HG03064 (cell line): ENCODE data around the gene CLDN6.
A peak's percentile ranks its signal among the peaks of the same experiment; 100 is the strongest.

ENCODE experiments used
- ATAC-seq: cut with Tn5 transposase; IDR thresholded peaks from one replicate; pipeline ENCODE4 v1.9.1; 2021; ENCODE audit warnings: low read depth; ENCODE audit not compliant: unreplicated experiment

Gene CLDN6

DNA sequence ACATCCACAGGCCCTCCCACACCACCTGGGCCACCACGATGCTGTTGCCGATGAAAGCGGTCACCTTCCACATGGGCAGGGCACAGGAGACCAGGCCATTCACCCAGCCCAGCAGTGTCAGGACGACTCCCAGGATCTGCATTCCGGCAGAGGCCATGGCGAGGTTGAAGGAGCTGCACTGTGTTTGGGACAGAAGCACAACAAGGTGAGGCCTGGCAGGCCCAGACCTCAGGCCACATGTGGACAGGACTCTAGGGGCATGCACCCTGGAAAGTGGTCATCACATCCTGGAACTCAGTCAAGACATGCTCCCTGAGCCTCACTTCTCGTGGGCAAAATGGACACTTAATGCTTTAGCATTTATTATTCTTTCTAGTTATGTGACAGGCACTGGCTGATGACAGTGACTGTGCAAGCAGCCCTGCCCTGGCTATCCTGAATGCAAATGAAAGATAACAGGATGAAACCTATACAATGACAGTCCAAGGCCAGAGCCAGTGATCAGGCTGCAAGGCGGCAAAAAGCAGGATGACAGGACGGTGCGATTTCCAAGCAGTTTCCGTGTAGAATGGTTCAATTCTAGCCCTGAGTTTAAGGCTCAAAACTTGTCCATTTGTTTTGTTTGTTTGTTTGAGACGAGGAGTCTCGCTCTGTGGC, 2.0 kb downstream of the CLDN6 start:
- ATAC-seq: no peak

DNA sequence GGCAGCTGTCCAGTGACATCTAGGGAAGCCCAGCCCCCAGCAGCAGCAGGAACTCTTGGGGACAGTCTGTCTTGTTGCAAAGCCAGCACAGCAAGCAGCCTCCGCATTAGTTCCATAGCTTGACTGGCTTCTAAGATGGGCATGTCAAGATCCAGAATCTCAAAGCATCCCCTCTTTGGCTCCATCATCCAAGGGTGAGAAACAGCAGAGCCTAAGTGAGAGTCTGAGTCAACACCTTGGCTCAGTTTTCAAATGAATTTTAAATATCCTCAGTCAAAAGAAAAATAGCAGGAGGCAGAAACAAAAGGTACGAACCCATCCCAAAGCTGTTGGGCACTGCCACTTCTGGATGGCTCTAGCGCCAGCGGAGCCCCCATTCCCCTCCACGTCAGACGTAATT, 3.0 kb downstream of the CLDN6 start:
- no peak for ATAC-seq

DNA sequence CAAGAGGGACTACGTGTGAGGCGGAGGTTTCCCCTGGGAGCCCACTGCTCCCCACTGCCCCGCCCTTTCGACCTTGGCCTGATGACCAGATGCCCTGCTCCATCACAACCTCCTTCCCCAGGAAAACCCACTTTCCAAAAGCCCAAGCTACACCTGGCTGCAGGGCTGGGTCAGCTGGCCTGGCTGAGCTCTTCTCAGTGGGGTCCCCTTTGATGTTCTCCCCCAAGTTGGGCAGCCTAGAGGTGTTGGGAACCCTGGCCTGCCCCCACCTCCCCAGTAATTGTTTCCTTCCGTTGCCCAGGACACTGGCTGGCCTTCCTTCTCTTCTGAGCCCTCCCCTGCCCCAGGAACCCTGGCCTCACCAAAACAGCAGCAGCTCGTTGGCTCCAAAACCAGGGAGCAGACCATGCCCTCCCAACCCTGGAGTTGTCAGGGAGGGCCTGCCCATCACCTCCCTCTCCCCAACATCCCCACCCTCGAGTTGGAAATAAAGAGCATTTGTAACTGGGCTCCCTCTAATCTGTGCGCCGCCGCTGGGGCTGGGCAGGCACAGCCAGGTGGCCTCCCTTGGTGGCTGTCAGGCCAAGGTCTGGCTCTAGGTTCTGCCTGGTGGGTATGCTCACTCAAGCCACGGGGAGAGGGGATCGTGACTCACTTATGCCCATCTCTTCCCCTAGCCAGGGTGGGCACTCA, 3.8 kb downstream of the CLDN6 start:
- ATAC-seq: no peak

GRCh38 chr16:3013491-3013951, 4.5 kb downstream of the CLDN6 start:
- no peak for ATAC-seq

DNA sequence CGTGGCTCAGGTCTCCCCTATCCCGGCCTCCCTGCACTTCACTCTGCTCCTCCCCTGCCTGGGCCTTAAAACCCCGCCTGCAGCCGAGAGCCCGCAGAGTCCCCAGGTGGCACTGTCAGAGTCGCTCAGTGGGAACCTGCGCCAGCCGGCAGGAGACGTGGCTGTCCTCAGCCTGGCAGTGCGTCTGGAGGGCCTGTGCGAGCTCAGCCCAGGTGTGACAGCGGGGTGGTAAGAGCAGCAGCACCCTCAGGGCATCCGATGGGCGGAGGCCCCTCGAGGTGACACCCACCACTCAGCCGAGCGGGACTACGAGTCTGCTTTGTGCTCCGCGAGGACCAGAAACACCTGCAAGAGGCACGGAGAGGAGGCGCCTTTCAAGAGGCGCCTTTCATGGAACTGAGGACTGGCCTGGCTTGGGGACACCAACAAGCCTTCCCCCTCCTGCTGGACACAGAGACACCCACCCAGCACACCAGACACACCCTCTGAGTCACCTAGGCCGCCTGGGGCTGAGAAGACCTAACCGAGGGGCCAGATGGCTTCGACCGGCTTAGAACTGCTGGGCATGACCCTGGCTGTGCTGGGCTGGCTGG, 5.1 kb downstream of the CLDN6 start, which contains the start of gene CLDN9:
CLDN9 (plus strand) TSS at position 96 of the 593 bp plus-strand sequence; CDS start at position 536, 440 bp downstream.
- no peak for ATAC-seq

- no peak for ATAC-seq
Observed at GRCh38 chr16:3012246-3012645, 5.7 kb downstream of the CLDN6 start.

DNA sequence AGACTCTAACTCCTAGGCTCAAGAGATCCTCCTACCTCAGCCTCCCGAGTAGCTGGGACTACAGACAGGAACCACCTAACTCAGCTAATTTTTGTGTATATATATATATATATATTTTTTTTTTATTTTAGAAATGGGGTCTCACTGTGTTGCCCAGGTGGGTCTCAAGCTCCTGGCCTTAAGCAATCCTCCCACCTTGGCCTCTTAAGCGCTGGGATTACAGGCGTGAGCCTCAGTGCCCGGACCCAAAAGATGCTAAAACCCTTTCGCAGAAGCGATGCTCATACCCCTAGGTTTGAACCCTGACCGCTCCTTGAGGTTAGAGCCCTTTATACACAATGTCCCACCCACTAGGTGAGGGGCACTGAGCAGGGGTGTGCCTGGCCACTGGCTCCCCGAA, 7.5 kb downstream of the CLDN6 start:
- ATAC-seq: no peak

DNA sequence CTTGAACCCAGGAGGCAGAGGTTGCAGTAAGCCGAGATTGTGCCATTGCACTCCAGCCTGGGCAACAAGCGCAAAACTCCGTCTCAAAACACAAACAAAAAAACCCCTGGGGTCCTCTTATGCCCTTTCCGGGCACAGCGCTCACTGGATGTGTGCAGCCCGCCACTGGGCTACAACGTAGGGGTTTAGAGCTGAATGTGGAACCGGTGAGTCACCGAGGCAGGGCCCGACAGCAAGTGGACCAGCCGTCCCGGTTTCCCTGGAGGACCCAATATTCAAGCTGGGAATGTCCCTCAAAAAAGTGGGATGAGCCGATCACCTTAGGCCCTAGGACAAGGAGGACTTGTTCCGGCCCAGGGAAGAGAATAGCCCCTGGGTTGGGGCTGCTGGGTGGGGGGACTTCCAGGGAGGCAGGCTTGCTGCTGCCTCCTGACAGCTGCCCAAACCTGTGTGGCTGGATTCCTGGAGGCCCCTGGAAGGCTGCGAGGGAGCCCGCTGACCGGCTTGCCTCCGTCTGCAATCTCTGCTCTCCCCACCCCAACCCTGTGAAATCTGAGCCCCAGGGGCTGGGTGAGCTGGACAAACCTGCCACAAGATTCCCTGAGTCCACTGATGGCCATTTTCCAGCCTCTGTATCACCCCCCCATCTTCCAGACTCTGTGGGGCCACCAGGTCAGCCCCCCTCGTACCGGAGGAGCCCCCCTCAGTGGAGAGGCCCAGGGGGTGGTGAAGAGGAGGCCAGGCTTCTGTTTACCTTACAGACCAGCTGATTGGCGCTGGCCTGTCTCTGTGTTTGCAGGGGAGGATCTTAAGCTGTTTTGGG, 8.2 kb downstream of the CLDN6 start:
- no peak for ATAC-seq

GRCh38 chr16:3008690-3009037, 9.3 kb downstream of the CLDN6 start:
- ATAC-seq: no peak

DNA sequence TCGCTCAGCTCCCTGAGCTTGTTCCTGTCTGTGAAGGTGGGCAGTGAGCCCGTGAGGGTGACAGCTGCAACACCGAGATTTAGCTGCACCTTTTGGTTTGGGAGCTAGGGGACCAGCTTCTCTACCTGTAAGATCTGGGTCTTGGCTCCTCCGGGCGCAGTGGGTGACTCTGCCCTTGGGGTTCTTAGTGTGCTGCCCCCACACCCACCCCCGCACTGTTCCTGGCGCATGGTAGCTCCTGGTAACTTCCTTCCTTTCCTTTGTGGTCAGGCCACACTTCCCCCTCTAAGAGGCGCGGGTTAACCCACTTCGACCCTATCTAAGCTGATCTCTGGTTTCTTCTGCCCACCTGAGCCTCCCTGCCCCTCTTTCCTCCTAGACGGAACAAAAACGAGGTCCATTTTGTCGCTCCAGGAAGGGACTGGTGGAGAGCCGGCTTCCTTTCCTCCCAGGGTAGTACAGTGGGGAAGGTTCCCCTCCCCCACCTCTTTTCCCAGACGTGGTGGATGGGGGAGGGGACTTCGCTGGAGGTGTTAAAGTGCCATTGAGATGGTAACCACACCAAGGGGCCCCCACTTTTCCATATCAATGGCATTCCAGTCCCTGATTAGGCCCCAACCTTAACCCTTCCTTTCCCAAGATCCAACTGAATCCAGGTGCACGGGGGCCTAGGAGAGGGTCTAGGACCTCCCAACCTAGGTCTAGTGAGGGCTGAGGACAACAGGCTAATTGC, 9.9 kb downstream of the CLDN6 start:
- ATAC-seq: no peak

DNA sequence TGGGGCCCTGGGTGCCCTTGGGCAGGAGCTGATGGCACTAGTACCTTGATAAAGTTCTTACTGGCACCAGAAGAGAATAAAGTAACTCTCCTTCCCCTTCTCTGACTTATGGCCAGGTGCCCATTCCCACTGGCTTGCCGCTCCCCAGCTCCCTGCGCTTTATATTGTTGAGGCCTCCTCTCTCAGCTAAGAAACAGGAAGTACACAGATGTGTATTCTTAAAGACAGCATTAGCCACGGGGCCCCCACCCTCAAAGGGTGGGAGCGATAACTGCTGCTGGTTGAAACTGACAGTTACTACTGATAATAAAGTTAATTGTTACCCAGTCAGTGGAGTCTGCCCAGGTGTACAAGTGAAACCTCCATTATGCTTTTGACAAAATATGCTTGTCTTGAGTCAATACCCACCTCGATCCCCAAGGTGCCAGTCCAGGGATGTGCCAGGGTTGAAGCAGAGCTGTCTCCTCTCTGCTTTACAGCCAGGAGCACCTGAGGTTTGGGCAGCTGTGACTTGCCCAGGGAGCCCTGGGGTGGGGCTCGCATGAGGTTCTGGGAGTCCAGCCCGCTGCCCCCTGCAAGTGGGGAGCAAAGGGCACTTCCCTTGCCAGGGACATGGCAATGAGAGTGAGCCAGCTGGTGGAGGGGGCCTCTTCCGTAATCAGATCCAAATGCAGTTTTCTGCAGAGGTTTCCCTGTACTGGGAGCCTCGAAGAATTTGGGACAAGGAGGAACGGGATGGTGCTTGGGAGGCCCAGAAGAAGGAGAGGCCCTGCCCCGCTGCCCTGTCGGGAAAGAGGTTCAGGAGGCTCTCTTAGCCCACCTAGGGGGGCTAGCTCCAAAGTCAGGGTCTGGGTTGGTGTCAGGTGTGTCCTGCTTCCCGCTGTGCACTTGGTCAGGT, 10.7 kb downstream of the CLDN6 start:
- no peak for ATAC-seq

- ATAC-seq: no peak
Observed at GRCh38 chr16:3004781-3005284, 13.2 kb downstream of the CLDN6 start.

- ATAC-seq: no peak
Observed at GRCh38 chr16:3004319-3004718, 13.7 kb downstream of the CLDN6 start.

GRCh38 chr16:3003582-3004270, 14.3 kb downstream of the CLDN6 start:
- ATAC-seq: peak; percentile 93

DNA sequence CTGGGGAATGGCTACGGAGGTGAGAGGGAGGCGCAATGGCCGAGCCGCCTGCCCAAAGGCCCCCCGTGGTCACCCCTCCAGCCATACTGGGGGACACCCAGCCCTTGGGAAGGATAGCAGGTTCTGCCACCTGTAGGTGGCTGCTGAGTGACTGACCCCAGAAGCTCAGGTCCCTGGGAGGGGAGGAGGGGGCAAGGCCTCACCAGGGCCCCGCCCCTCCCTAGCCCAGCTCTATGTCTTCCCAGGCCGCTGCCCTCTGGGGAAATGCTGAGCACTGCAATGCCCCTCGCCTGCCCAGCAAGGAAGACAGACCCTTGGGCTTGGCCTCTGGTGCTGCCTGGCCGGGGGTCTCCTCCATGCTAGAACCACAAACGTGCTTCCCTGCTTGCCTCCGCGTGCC, 16.7 kb downstream of the CLDN6 start:
- no peak for ATAC-seq

DNA sequence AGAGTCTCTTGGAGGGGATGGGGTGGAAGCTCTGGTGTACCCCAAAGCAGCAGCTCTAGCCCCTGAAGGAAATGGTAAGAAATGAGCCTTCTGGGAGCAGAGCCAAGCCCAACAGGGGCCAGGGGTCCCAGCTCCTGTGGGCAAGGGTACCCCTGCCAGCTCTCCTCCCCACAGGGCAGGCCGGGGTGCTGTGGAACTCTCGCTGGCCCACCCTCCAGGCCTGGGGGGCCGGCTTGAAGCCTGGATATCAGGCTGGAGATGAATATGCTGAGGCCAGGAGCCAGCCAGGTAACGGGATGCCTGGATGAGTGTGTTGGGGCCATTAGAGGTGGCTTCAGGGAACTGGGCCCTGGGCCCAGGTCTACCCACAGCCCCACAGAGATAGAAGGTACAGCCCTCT, 17.4 kb downstream of the CLDN6 start:
- no peak for ATAC-seq

DNA sequence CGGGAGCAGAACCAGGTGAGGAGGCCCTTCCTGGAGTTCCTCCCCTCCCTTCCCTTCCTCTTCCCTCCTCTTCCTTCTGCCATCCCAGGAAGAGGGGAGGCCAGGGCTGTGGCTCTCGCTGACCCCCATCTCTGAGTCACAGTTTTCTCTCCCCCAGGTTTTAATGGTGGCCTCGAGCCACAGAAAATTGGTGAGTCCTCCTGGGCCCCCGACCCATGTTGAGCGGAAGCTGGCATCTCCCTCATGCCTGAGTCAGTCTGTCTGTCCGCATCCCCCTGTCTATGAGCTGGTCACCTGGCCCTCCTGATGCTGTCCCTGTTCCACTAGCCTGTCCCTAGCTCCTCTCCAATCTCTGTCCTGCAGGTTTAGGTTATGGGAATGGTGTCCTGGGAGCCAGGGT, 18.1 kb downstream of the CLDN6 start:
- ATAC-seq: no peak

GRCh38 chr16:2996298-2996697, 21.7 kb downstream of the CLDN6 start:
- ATAC-seq: no peak
